Measurements from ENCODE around the gene LRMDA. TPM values are rescaled to one million over a fixed set of nuclear protein-coding genes. Genes with fewer than 3 reads are reported as not detected.

The LRMDA gene
- total RNA-seq, 1 donor from 2014 or later, result 6.3 TPM

DNA sequence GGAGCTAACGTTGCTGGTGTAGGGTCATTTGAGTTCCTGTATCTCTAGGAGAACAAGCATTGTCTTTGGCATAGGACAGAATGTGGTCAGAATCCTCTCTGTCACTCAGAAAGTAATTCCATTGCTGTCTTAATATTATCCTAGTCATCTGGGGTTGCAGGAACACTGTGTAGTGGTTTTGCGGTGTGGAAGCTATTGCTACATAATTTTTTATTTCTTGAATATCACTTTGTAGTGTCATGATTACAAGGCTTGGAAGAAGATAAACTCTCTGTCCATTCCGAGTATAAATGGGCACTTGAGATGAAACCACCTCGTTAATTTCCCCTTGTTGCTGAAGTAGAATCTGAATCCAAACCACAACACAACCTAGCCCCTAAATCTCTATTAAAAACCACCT is 919.2 kb downstream of the LRMDA start:
- no peak for DNase-seq

GRCh38 chr10:76352300-76352699 is 920.9 kb downstream of the LRMDA start:
- DNase-seq, result no peak

DNA sequence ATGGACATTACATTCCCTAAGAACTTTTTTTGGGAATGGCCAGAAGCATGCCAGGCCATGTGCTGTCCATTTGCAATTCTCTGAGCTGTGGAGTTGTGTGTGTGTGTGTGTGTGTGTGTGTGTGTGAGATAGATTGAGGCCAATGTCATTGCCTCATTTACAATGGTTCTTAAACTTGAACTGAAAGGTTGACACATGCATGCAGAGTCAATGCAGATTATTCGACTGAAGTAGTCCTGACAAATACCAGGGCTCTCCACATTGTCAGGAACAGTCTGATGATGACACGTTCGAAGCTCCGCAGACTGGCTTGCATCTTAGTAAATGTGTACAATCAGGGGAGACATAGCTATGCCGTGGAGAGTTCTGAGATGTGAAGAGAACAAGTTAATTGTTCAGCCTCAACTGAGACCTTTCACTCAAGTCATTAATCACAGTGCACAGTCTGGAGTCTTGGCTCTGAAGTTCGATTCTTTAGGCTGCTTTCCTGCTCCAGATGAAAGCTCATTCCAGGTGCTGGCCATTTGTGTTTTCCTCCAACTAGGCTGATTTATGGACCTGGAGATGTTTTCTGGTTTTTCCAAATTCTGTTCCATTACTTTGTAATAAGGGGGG is 921.9 kb downstream of the LRMDA start:
- DNase-seq, result peak; percentile 86

GRCh38 chr10:76354212-76354738 is 922.9 kb downstream of the LRMDA start:
- DNase-seq, result no peak

DNA sequence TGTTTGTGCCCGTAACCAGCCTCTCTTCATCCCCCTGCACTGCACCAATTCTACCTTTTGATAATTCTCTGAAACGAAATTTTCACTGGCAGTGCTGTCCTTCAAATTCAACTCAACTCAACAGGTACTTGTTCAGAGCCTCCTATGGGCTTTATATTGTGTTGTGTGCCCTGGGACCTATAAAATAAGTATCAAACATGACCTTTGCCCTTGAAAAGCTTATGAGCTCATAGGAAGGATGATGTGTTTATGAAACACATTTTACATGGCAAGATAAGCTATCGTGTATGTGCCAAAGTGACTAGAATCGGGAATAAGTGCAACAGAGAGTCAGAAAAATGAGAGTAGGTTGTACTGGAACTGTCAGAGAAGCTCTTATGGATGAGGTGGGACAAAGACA is 923.5 kb downstream of the LRMDA start:
- no peak for DNase-seq

GRCh38 chr10:76356557-76356956 is 925.1 kb downstream of the LRMDA start:
- no peak for DNase-seq

DNA sequence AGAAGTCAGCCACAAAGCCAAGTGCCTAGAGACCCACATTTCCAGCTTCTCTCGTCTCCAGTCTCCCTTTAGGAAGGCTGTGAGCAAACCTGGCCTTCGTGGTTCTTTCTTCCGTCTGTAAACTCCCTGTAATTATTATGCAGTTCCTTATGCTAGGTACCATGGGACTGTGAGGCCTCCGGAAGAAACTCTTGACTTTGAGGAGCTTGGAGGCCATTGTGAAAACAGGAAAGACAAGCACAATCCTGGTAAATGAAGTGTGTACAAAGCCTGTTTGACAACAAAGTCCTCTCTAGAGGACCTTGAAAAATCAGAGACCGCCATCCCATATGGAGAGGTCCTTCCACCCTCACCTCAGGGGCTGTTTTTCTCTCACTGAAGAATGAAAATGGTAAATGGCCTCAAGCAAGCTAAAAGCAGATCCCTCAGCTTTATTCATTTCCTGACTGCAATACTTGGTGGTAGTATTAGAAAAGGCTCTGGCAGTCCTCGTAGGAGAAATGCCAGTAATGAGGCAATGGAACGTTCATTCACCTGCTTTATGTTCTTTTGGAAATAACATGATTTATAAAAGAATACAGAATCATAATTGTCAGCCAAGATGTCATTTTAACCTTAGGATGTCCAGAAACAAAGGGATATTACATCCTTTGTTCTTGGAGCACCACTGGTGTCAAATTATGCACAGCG is 926.4 kb downstream of the LRMDA start:
- DNase-seq, result peak; percentile 86

DNA sequence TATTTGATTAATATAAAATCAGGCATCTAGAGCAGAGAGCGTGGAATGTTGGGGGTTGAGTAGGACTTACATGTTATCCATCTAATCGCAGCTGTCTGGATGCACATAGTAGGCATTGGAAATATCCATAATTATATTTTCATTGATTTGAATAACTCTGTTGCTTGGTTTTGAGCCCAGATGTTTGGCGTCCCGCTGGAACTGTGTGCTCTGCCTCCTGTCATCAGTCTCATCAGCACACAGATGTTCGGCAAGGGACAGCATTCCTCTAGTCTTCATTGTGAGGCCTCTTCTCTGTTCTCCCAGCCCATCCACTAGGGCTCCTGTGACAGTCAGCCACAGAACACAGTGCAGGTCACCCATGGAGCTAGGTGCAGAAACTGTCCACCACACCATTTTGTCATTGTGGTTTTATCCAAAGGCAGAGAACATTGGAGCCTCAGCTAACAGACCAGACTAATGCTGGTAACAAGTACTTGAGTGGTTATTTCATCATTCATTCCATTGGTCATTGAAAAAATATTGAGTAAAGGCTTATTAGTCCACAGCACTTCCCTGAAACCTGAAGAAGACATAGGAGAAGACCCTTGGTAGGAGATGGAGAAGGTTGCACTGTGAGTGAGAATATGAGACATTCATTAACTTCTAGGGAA is 927.4 kb downstream of the LRMDA start:
- DNase-seq, result peak; percentile 54

GRCh38 chr10:76375761-76376160 is 944.3 kb downstream of the LRMDA start:
- no peak for DNase-seq

DNA sequence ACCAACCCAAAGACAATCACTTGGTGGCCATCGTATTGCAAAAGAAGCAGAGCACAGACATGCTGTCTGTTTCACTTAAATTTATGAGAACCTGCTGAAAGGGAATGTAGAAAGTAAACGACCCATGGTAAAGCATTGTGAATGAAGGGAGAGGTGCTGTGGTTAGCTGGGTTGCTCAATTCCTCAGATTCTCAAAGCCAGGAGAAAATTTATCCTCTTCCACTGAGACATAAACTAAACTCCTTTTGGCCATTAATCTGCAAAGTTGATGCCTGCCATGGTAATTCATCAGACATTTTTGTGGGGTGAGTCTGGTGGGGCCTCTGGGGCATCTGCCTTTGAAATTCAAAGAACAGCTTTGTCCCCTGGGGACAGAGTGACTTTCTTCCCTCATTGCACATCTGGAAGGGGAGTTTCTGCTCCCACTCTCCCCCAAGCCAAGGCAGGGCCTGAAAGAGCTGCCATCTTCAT is 951.0 kb downstream of the LRMDA start:
- no peak for DNase-seq

DNA sequence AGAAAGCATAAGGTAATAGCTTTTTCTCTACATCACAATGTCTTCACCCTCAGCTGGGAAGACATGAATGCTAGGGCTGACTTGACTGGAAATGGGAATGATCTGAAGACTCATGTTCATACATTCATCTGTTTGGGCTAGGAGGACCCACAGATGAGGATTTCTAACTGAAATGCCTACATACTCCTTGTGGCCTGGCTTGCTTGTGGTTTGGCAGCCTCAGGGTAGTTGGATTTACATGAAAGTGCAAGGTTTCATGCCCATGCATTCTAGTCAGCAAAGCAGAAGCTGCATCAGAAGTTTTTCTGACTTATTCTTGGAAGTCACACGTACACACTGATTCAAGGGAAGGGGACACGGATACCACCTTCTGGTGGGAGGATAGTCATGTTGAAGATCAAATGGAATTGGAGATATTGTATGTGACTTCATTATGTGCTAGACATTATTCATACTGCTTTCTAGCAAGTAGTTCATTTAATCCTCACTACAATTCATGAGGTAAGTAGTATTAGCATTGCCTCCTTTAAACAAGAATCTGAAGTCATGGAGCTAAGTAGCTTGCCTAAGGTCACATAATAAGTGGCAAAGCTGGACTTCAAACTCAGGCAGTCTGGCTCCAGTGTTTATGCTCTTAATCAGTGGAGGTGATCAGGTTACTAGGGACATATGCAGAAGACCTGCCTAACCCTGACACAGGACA is 957.0 kb downstream of the LRMDA start:
- DNase-seq, result no peak

DNA sequence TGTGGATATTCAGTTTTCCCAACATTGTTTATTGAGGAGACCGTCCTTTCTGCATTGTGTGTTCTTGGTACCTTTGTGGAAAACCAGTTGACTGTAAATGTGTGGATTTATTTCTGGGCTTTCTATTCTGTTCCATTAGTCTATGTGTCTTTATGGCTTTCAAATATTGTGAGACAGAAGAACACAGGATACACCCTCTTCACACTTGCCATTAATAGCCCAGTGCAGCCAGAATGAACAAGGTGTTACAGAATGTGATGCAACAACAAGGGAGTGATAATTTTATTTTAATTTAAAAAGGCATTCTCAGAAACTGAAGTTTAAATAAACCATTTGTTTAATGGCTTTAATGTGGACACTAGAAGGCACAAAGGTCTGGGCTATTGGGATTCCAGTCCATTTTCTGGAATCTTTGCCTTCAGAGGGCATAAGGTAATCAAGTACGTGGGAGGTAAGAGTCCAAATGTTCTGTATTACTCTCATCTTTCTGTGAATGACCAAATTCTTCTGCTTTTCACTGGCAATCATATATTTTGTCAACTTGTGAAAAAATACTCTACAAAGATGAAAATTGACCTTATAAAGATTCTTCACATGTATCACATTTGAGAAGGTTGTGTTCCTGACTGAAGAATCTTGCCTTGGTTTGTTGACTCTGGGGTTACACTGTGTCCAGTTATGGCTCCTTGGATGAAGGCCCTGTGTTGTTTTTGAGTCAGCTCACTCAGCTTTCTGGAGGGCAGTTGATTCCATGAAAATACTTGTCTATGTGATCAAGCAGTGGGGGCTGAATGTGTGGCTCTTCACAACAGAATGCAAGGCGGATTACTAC is 962.7 kb downstream of the LRMDA start:
- DNase-seq, result no peak

- no peak for DNase-seq
Observed at GRCh38 chr10:76394707-76395042, 963.3 kb downstream of the LRMDA start.

DNA sequence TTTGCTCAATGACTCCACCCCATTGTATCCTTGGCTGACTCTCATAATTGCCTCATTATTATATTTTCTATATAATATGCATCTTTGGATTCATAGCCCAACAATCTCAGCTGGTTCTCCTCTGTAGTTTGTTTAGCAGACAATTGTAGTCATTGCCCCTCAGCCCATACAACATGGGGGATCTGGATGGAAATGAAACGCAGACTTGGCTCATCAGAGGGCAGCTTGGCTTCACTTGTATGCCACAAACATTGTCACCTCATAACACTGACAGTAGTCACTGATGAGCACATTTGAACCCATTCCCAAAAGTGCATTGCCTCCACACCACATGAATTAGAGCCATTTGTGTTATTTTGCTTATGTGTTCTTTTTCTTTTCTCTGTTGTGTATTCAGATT is 963.8 kb downstream of the LRMDA start:
- DNase-seq, result no peak

- no peak for DNase-seq
Observed at GRCh38 chr10:76396134-76396533, 964.7 kb downstream of the LRMDA start.

- DNase-seq, result peak; percentile 43
Observed at GRCh38 chr10:76397181-76398042, 966.0 kb downstream of the LRMDA start.

GRCh38 chr10:76398043-76398710 is 966.8 kb downstream of the LRMDA start:
- DNase-seq, result peak; percentile 26

- DNase-seq, result no peak
Observed at GRCh38 chr10:76399226-76399625, 967.8 kb downstream of the LRMDA start.

DNA sequence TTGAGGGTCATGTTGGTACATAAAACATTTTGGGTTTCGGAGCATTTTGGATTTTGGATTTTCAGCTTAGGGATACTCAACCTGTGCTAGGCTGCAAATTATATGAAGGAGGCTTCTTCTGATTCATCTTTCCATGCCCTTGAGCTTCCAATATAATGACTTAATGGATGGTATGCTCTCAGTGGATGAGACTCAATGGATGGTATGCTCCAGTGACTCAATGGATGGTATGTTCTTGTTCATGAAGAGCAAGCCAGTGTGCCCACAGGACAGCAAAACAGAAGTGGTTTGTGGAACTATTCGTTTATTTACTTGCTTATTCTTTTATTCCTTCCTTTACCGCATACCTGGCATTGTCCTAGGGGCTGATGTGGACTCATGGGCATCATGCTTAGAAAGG is 969.6 kb downstream of the LRMDA start:
- DNase-seq, result no peak

GRCh38 chr10:76403912-76404311 is 972.5 kb downstream of the LRMDA start:
- no peak for DNase-seq
